GM19468 (cell line): ENCODE data around the gene COPS3.

Experiments
- ATAC-seq: cut with Tn5 transposase; IDR thresholded peaks from one replicate; pipeline ENCODE4 v1.9.1; 2021; ENCODE audit warnings: mild to moderate bottlenecking, moderate library complexity, moderate number of reproducible peaks; ENCODE audit not compliant: unreplicated experiment; ENCODE audit errors: extremely low read depth

COPS3 gene

DNA sequence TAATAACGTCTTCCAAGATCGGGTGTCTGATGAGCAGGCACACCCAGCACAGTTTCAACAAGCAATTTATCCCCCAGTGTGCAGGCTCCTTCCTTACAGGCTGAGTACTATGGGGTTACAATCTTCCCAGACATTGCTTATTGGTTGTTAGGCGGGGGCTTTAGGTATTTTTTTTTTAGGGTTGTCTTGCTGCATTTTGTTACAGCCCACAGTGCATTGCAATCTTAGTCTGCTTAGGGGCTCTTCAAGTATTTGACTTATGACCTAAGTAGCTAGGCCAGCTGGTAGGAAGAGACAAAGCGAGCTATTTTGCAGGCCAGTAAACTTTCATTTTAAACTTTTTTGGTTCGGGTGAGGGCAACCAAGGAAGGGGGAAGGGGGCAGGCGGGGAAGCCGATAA, 80.7 kb downstream of the COPS3 start:
- no peak for ATAC-seq

DNA sequence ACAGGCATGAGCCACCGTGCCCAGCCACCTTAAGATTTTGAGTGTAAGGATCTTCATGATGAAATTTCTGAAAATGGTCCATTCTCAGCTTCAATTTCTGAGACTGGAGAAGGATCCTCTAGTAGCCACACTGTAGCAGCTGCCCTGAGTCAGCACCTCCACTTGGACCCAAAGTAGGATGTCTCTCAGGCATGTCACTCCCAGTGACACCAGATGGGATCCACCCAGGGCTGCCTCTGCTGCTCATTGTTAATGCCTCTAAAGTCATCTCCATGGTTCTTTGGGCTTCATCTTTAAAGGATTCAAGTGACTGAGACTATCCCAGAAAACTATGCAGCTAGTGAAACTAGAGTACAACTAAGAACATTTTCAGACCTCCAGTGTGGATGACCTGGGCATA, 82.8 kb downstream of the COPS3 start:
- ATAC-seq, result no peak

DNA sequence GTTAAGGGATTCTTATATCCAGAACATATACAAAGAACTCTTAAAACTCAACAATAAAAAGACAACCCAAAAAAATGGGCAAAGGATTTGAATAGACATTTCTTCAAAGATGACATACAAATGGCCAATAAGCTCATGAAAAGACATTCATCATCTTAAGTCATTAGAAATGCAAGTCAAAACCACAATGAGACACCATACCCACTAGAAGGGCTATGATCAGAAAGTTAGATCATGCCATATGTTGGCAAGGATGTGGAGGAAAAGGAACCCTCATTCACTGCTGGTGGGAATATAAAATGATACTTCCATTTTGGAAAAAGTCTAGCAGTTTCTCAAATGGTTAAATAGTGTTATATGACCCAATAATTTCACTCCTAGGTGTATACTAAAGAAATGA, 84.3 kb downstream of the COPS3 start:
- no peak for ATAC-seq
